K562 (cell line): ENCODE results near the gene DNAJB14. TPM values are rescaled to one million over a fixed set of nuclear protein-coding genes. Genes with fewer than 3 reads are reported as not detected.

ENCODE experiments used
- CBX2 ChIP-seq: fragments of 200-600 bp; sonication (generic); IDR thresholded peaks from one replicate; pipeline ENCODE4 v1.6.1; 2012; ENCODE audit warnings: mild to moderate bottlenecking, low read length, inconsistent platforms; ENCODE audit not compliant: insufficient read depth, poor library complexity, severe bottlenecking
- ETS1 ChIP-seq: conservative IDR thresholded peaks from 2 replicates; pipeline ENCODE4 v1.6.1; 2011; ENCODE audit warnings: low read depth, mild to moderate bottlenecking, low read length; ENCODE audit not compliant: control insufficient read depth
- HNRNPLL ChIP-seq: fragments of 200-400 bp; formaldehyde crosslinking; IDR thresholded peaks from 2 replicates; pipeline ENCODE4 v1.6.1; 2017; ENCODE audit warnings: low read length, low read depth, mild to moderate bottlenecking; ENCODE audit not compliant: poor library complexity, severe bottlenecking
- JUND ChIP-seq, 2 experiments: IDR thresholded peaks; 2 replicates in 1 of 2; 3 replicates in 1 of 2; pipeline ENCODE4 v1.6.1; 2011; ENCODE audit warnings: borderline replicate concordance in 2 of 2, low read depth in 2 of 2, low read length in 2 of 2, improper control_type of control experiment in 1 of 2, missing biosample characterization in 1 of 2, missing genetic modification characterization in 1 of 2, missing genetic modification reagents in 1 of 2
- NR2F6 ChIP-seq: fragments of 450-650 bp; formaldehyde crosslinking; IDR thresholded peaks from 2 replicates; pipeline ENCODE4 v1.4.0; 2020; ENCODE audit warnings: mild to moderate bottlenecking
- SREBF1 ChIP-seq: fragments of 150-350 bp; IDR thresholded peaks from 2 replicates; pipeline ENCODE4 v1.6.1; 2014; ENCODE audit warnings: antibody characterized with exemption, low read depth, low read length, borderline replicate concordance
- TEAD1 ChIP-seq, 2 experiments: fragments of 450-650 bp in 1 of 2; sonication (generic) in 1 of 2; formaldehyde crosslinking; IDR thresholded peaks; 2 replicates each; pipeline versions ENCODE4 v1.4.0 to v1.8.0; 2020 to 2022; ENCODE audit warnings: mild to moderate bottlenecking in 2 of 2, missing genetic modification reagents in 1 of 2
- TEAD4 ChIP-seq, 2 experiments: sonication (generic) in 1 of 2; formaldehyde crosslinking in 1 of 2; IDR thresholded peaks; 2 replicates each; pipeline versions ENCODE4 v1.6.1 to v1.8.0; 2012 to 2022; ENCODE audit warnings: borderline replicate concordance in 1 of 2, inconsistent platforms in 1 of 2, low read length in 1 of 2, mild to moderate bottlenecking in 1 of 2, missing genetic modification reagents in 1 of 2
- ZNF23 ChIP-seq: fragments of 250-450 bp; sonication (Bioruptor Pico); IDR thresholded peaks from 2 replicates; pipeline ENCODE4 v1.4.0; 2020; ENCODE audit warnings: mild to moderate bottlenecking
- ZNF280B ChIP-seq: fragments of 250-450 bp; sonication (Bioruptor Pico); IDR thresholded peaks from 2 replicates; pipeline ENCODE4 v1.5.1; 2021; ENCODE audit warnings: mild to moderate bottlenecking
- ZNF518B ChIP-seq: fragments of 250-450 bp; sonication (Bioruptor Pico); IDR thresholded peaks from 2 replicates; pipeline ENCODE4 v1.5.0; 2021; ENCODE audit warnings: mild to moderate bottlenecking, moderate library complexity
- polyA plus RNA-seq, 8 experiments: library from polyadenylated mRNA; depleted of rRNA in 4 of 8; stranded (reverse) in 5 of 8; unstranded in 3 of 8; fragments of >200 nt; fragmentation: Nextera tagmentation in 2 of 8; fragmentation: Illumina TruSeq in 1 of 8; extraction: Ambion mirVana in 2 of 8; extraction: Trizol in 1 of 8; gene quantifications; 2 replicates each; pipeline versions ENCODE4 v1.2.1 to v1.2.3, GENCODE V29; 2011 to 2014; ENCODE audit warnings: inconsistent platforms in 1 of 8, missing spikeins in 1 of 8
- total RNA-seq, 7 experiments: library from RNA; depleted of rRNA in 6 of 7; stranded (reverse); fragments of >200 nt in 6 of 7; fragmentation: Illumina TruSeq in 2 of 7; extraction: Trizol in 2 of 7; gene quantifications; 2 replicates each; pipeline versions ENCODE4 v1.2.1 to v1.2.3, GENCODE V29; 2011 to 2021; ENCODE audit warnings: low replicate concordance in 1 of 7
- TF ChIP-seq, protein P1 (sequence below): fragments of 450-650 bp; IDR thresholded peaks from 2 replicates; pipeline ENCODE4 v1.6.1; 2016; ENCODE audit warnings: borderline replicate concordance
- TF ChIP-seq, protein P2 (sequence below): fragments of 450-650 bp; IDR thresholded peaks from 2 replicates; pipeline ENCODE4 v1.6.1; 2018; ENCODE audit warnings: mild to moderate bottlenecking, low read depth; ENCODE audit not compliant: partially characterized antibody

DNAJB14 gene
- total and polyA plus RNA-seq, 9 of the 15 experiments (the other 6 are each of a cell fraction or from before 2014, with no cell fraction given), result 5.5 to 28.0 (median 12.7) TPM

- peak; percentile 26; the same call in 1 of the 2 replicates for TF ChIP-seq TEAD4 (IDR thresholded peaks at IDR 0.05; ENCODE audit: low read length)
- TF ChIP-seq TEAD4 (CRISPR knock-in tag; IDR thresholded peaks at IDR 0.05; ENCODE audit: borderline replicate concordance), result no peak
- peak; percentile 80 for TF ChIP-seq ETS1
- TF ChIP-seq JUND (IDR thresholded peaks at IDR 0.05; ENCODE audit: borderline replicate concordance, low read depth, low read length), result 0 out of 2 replicates have a peak, but pooled peaks have one; percentile 13
- TF ChIP-seq JUND (tag; IDR thresholded peaks at IDR 0.05; ENCODE audit: borderline replicate concordance, low read depth, low read length), result no peak
- TF ChIP-seq ZNF518B (CRISPR knock-in tag), result no peak
- TF ChIP-seq, protein P1, sequence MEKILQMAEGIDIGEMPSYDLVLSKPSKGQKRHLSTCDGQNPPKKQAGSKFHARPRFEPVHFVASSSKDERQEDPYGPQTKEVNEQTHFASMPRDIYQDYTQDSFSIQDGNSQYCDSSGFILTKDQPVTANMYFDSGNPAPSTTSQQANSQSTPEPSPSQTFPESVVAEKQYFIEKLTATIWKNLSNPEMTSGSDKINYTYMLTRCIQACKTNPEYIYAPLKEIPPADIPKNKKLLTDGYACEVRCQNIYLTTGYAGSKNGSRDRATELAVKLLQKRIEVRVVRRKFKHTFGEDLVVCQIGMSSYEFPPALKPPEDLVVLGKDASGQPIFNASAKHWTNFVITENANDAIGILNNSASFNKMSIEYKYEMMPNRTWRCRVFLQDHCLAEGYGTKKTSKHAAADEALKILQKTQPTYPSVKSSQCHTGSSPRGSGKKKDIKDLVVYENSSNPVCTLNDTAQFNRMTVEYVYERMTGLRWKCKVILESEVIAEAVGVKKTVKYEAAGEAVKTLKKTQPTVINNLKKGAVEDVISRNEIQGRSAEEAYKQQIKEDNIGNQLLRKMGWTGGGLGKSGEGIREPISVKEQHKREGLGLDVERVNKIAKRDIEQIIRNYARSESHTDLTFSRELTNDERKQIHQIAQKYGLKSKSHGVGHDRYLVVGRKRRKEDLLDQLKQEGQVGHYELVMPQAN, result no peak
- TF ChIP-seq SREBF1, result no peak
- TF ChIP-seq ZNF23 (CRISPR knock-in tag), result 0 out of 2 replicates have a peak, but pooled peaks have one; percentile 51
- no peak for TF ChIP-seq ZNF280B (CRISPR knock-in tag)
- peak; percentile 89; the same call in 1 of the 2 replicates for TF ChIP-seq NR2F6
- TF ChIP-seq, protein P2, sequence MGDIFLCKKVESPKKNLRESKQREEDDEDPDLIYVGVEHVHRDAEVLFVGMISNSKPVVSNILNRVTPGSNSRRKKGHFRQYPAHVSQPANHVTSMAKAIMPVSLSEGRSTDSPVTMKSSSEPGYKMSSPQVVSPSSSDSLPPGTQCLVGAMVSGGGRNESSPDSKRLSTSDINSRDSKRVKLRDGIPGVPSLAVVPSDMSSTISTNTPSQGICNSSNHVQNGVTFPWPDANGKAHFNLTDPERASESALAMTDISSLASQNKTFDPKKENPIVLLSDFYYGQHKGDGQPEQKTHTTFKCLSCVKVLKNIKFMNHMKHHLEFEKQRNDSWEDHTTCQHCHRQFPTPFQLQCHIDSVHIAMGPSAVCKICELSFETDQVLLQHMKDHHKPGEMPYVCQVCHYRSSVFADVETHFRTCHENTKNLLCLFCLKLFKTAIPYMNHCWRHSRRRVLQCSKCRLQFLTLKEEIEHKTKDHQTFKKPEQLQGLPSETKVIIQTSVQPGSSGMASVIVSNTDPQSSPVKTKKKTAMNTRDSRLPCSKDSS, result no peak
- TF ChIP-seq CBX2, result no peak
- peak; percentile 87 for TF ChIP-seq HNRNPLL
- TF ChIP-seq TEAD1 (CRISPR knock-in tag; IDR thresholded peaks at IDR 0.05), result peak in 1 of 2 experiments; percentile 71; a peak in 2 of 4 replicates
These were observed at the start of gene DNAJB14 (continued) for GRCh38 chr4:99946356-99947189.
